Activated naive CD8-positive, alpha-beta T cell treated with anti-CD3 and anti-CD28 coated beads, Interleukin-2, amount 10 ng/mL, durations not matched to agents 7 days and 5 days (primary cell): ENCODE measurements around the gene NOTUM. TPM values are rescaled to one million over a fixed set of nuclear protein-coding genes. Genes with fewer than 3 reads are reported as not detected.
"Not testable (repeated sequence)": the region's sequence is repeated elsewhere in the genome, so short reads cannot be mapped to it uniquely, and the experiment has no call there.

Experiments
- ATAC-seq: fragments of 150-1000 bp; cut with Tn5 transposase; one replicate; pipeline ENCODE4 v1.10.0; 2021; ENCODE audit warnings: low read depth, moderate library complexity
- POLR2A ChIA-PET: fragments of 350-600 bp; sonication (Branson Sonifier 250); formaldehyde crosslinking; loops from one replicate; lab custom pipeline; 2021; ENCODE audit warnings: antibody characterized with exemption; lab: Charles Lee
- DNase-seq: peaks from one replicate; pipeline ENCODE4 v3.0.0; 2021
- H3K27ac Mint-ChIP-seq: one replicate; pipeline ENCODE4 v1.8.0; 2022; ENCODE audit warnings: mild to moderate bottlenecking, mixed read lengths
- H3K27me3 Mint-ChIP-seq: one replicate; pipeline ENCODE4 v1.8.0; 2022; ENCODE audit warnings: mild to moderate bottlenecking, moderate library complexity, mixed read lengths
- H3K36me3 Mint-ChIP-seq: one replicate; pipeline ENCODE4 v1.8.0; 2021; ENCODE audit warnings: mild to moderate bottlenecking, mixed read lengths
- H3K4me1 Mint-ChIP-seq: one replicate; pipeline ENCODE4 v1.8.0; 2021; ENCODE audit warnings: mixed read lengths
- H3K4me3 Mint-ChIP-seq: one replicate; pipeline ENCODE4 v1.8.0; 2022; ENCODE audit warnings: mild to moderate bottlenecking, moderate library complexity, mixed read lengths
- H3K9me3 Mint-ChIP-seq: one replicate; pipeline ENCODE4 v1.8.0; 2021; ENCODE audit warnings: mixed read lengths
- total RNA-seq, 2 experiments: library from RNA; stranded (reverse); gene quantifications; one replicate each; pipeline ENCODE4 v1.2.3, GENCODE V29; 2021

Gene NOTUM
- total RNA-seq, 2 experiments from 2014 or later: 0.25 to 0.26 TPM

GRCh38 chr17:81954131-81955057 lies 6.6 kb downstream of the NOTUM start:
- Mint-ChIP-seq H3K9me3 (no peaks in the 10 kb centered on the region), H3K36me3 (no peaks in the 10 kb centered on the region), H3K4me1 (no peaks in the 10 kb centered on the region), H3K27me3 (peaks cover 23% of the 10 kb centered on the region), H3K4me3 (no peak overlapping the region), H3K27ac (no peak overlapping the region)
- no peak for DNase-seq
- no peak for ATAC-seq
- POLR2A ChIA-PET: interaction anchor here (1.1 kb wide), 1 partner anchor 68 kb away, joined by 4 read pairs; the partner anchor contains the start of gene CENPX

GRCh38 chr17:81953443-81953842 lies 7.5 kb downstream of the NOTUM start:
- not testable (repeated sequence) for ATAC-seq, H3K4me1 Mint-ChIP-seq, H3K4me3 Mint-ChIP-seq, H3K36me3 Mint-ChIP-seq, H3K27ac Mint-ChIP-seq, H3K9me3 Mint-ChIP-seq, DNase-seq
- H3K27me3 Mint-ChIP-seq: peaks cover 16% of the 10 kb centered on the region
- POLR2A ChIA-PET: interaction anchor here (1.4 kb wide), 1 partner anchor 69 kb away, joined by 3 read pairs; the partner anchor contains the start of gene CENPX

GRCh38 chr17:81952792-81953228 lies 8.2 kb downstream of the NOTUM start:
- Mint-ChIP-seq H3K36me3 (no peaks in the 10 kb centered on the region), H3K4me1 (no peaks in the 10 kb centered on the region), H3K4me3 (no peak overlapping the region), H3K27me3 (peaks cover 12% of the 10 kb centered on the region), H3K27ac (no peak overlapping the region), H3K9me3 (no peaks in the 10 kb centered on the region)
- ATAC-seq (no peak), DNase-seq (no peak)
- POLR2A ChIA-PET: interaction anchor here (1.4 kb wide), 1 partner anchor 70 kb away, joined by 3 read pairs; the partner anchor contains the start of gene CENPX

- no peaks in the 10 kb centered on the region for H3K36me3 Mint-ChIP-seq
- H3K27me3 Mint-ChIP-seq: peaks cover 8% of the 10 kb centered on the region
- ATAC-seq (no peak), DNase-seq (no peak)
- POLR2A ChIA-PET: interaction anchor here (1.4 kb wide), 1 partner anchor 70 kb away, joined by 3 read pairs; the partner anchor contains the start of gene CENPX
- no peaks in the 10 kb centered on the region for H3K9me3 Mint-ChIP-seq
- no peak overlapping the region for H3K27ac Mint-ChIP-seq
- H3K4me3 Mint-ChIP-seq: no peak overlapping the region
- H3K4me1 Mint-ChIP-seq: no peaks in the 10 kb centered on the region
Measured at GRCh38 chr17:81951785-81952684, 9.0 kb downstream of the NOTUM start.

- POLR2A ChIA-PET: no interaction called here
- H3K9me3 Mint-ChIP-seq: no peaks in the 10 kb centered on the region
- H3K36me3 Mint-ChIP-seq: no peaks in the 10 kb centered on the region
- H3K27ac Mint-ChIP-seq: no peak overlapping the region
- H3K27me3 Mint-ChIP-seq: peaks cover 8% of the 10 kb centered on the region
- ATAC-seq (no peak), DNase-seq (no peak)
- no peaks in the 10 kb centered on the region for H3K4me1 Mint-ChIP-seq
- H3K4me3 Mint-ChIP-seq: no peak overlapping the region
Measured at GRCh38 chr17:81950501-81950900, 10.5 kb downstream of the NOTUM start.

- Mint-ChIP-seq H3K4me3 (no peak overlapping the region), H3K36me3 (no peaks in the 10 kb centered on the region), H3K27me3 (peaks cover 11% of the 10 kb centered on the region), H3K9me3 (no peaks in the 10 kb centered on the region), H3K4me1 (no peaks in the 10 kb centered on the region), H3K27ac (no peak overlapping the region)
- ATAC-seq (no peak), DNase-seq (no peak)
- POLR2A ChIA-PET: no interaction called here
Measured at GRCh38 chr17:81948635-81949378, 12.2 kb downstream of the NOTUM start.

GRCh38 chr17:81947189-81947588 lies 13.8 kb downstream of the NOTUM start, which contains the start of gene MYADML2:
Gene MYADML2 (minus strand): TSS chr17:81947233. CDS start chr17:81941741, 5,492 bp downstream.
- Mint-ChIP-seq H3K27me3 (peaks cover 11% of the 10 kb centered on the region), H3K4me3 (no peak within 1 kb of the TSS), H3K27ac (no peak within 1 kb of the TSS), H3K9me3 (no peaks in the 10 kb centered on the region), H3K4me1 (no peaks in the 10 kb centered on the region), H3K36me3 (no peaks in the 10 kb centered on the region)
- POLR2A ChIA-PET: no interaction called here
- DNase-seq (no peak), ATAC-seq (no peak)

- DNase-seq: no peak
- Mint-ChIP-seq H3K36me3 (no peaks in the 10 kb centered on the region), H3K27ac (no peak overlapping the region), H3K4me3 (no peak overlapping the region), H3K4me1 (no peaks in the 10 kb centered on the region), H3K9me3 (no peaks in the 10 kb centered on the region), H3K27me3 (peaks cover 7% of the 10 kb centered on the region)
- ATAC-seq: no peak
- POLR2A ChIA-PET: interaction anchor here (0.7 kb wide), 1 partner anchor 18 kb away, joined by 3 read pairs; no protein-coding TSS in a partner anchor
Measured at GRCh38 chr17:81944858-81945257, 16.1 kb downstream of the NOTUM start.

- Mint-ChIP-seq H3K9me3 (no peaks in the 10 kb centered on the region), H3K27ac (no peak overlapping the region), H3K4me1 (peaks cover 6% of the 10 kb centered on the region), H3K36me3 (no peaks in the 10 kb centered on the region), H3K27me3 (peaks cover 7% of the 10 kb centered on the region), H3K4me3 (no peak overlapping the region)
- ATAC-seq (no peak), DNase-seq (no peak)
- POLR2A ChIA-PET: interaction anchor here (0.6 kb wide), 1 partner anchor 55 kb away, joined by 3 read pairs; no protein-coding TSS in a partner anchor
Measured at GRCh38 chr17:81942167-81942553, 18.8 kb downstream of the NOTUM start.

- Mint-ChIP-seq H3K4me3 (no peak overlapping the region), H3K36me3 (no peaks in the 10 kb centered on the region), H3K4me1 (peaks cover 6% of the 10 kb centered on the region), H3K9me3 (no peaks in the 10 kb centered on the region), H3K27me3 (peaks cover 7% of the 10 kb centered on the region), H3K27ac (no peak overlapping the region)
- ATAC-seq (no peak), DNase-seq (no peak)
- POLR2A ChIA-PET: interaction anchor here (0.6 kb wide), 1 partner anchor 55 kb away, joined by 3 read pairs; no protein-coding TSS in a partner anchor
Measured at GRCh38 chr17:81941484-81942166, 19.4 kb downstream of the NOTUM start.

GRCh38 chr17:81940538-81941483 lies 20.2 kb downstream of the NOTUM start:
- peaks cover 7% of the 10 kb centered on the region for H3K27me3 Mint-ChIP-seq
- no peaks in the 10 kb centered on the region for H3K9me3 Mint-ChIP-seq
- no peak overlapping the region for H3K27ac Mint-ChIP-seq
- POLR2A ChIA-PET: interaction anchor here (0.6 kb wide), 1 partner anchor 286 kb away, joined by 4 read pairs; no protein-coding TSS in a partner anchor
- H3K36me3 Mint-ChIP-seq: no peaks in the 10 kb centered on the region
- H3K4me3 Mint-ChIP-seq: no peak overlapping the region
- ATAC-seq (no peak), DNase-seq (no peak)
- peaks cover 9% of the 10 kb centered on the region for H3K4me1 Mint-ChIP-seq
